GM23338 (cell line): ENCODE data around the gene CD4.

Experiments used
- CREB1 ChIP-seq: fragments of 250-450 bp; sonication (Bioruptor Pico); IDR thresholded peaks from 2 replicates; pipeline ENCODE4 v1.5.0; 2020; ENCODE audit warnings: low read depth, mild to moderate bottlenecking, moderate library complexity
- EZH2 ChIP-seq: fragments of 200-600 bp; sonication (generic); IDR thresholded peaks from one replicate; pipeline ENCODE4 v1.8.0; 2017; ENCODE audit warnings: antibody characterized with exemption, mild to moderate bottlenecking, low read depth; ENCODE audit not compliant: unreplicated experiment
- EZH2phosphoT487 ChIP-seq: fragments of 200-600 bp; sonication (generic); IDR thresholded peaks from one replicate; pipeline ENCODE4 v1.8.1; 2018; ENCODE audit warnings: antibody characterized with exemption; ENCODE audit not compliant: unreplicated experiment
- JUNB ChIP-seq: IDR thresholded peaks from one replicate; pipeline ENCODE4 v1.6.1; 2016; ENCODE audit warnings: antibody characterized with exemption; ENCODE audit not compliant: unreplicated experiment
- NANOG ChIP-seq: IDR thresholded peaks from 2 replicates; pipeline ENCODE4 v1.6.1; 2016; ENCODE audit warnings: antibody characterized with exemption, borderline replicate concordance
- POLR2AphosphoS5 ChIP-seq: IDR thresholded peaks from 2 replicates; pipeline ENCODE4 v1.6.1; 2016; ENCODE audit warnings: antibody characterized with exemption, low read depth
- STAT1 ChIP-seq: IDR thresholded peaks from one replicate; pipeline ENCODE4 v1.6.1; 2016; ENCODE audit warnings: antibody characterized with exemption; ENCODE audit not compliant: unreplicated experiment
- ZNF114 ChIP-seq: fragments of 250-450 bp; sonication (Bioruptor Pico); IDR thresholded peaks from 2 replicates; pipeline ENCODE4 v1.5.0; 2020; ENCODE audit warnings: mild to moderate bottlenecking, moderate library complexity
- ZNF331 ChIP-seq: fragments of 250-450 bp; sonication (Bioruptor Pico); IDR thresholded peaks from 2 replicates; pipeline ENCODE4 v1.5.0; 2020; ENCODE audit warnings: low read depth, mild to moderate bottlenecking, moderate library complexity
- TF ChIP-seq, protein P1 (sequence below), 2 experiments: fragments of 200-600 bp in 1 of 2; sonication (generic) in 1 of 2; conservative IDR thresholded peaks; 2 replicates each; pipeline versions ENCODE4 v1.5.1 to v1.6.1; 2016 to 2017; ENCODE audit warnings: antibody characterized with exemption in 2 of 2, low read depth in 2 of 2, mild to moderate bottlenecking in 2 of 2, moderate library complexity in 1 of 2
- TF ChIP-seq, protein P2 (sequence below): IDR thresholded peaks from 2 replicates; pipeline ENCODE4 v1.6.1; 2016; ENCODE audit warnings: antibody characterized with exemption
- TF ChIP-seq, protein P3 (sequence below): IDR thresholded peaks from one replicate; pipeline ENCODE4 v1.6.1; 2018; ENCODE audit warnings: antibody characterized with exemption; ENCODE audit not compliant: unreplicated experiment

DNA sequence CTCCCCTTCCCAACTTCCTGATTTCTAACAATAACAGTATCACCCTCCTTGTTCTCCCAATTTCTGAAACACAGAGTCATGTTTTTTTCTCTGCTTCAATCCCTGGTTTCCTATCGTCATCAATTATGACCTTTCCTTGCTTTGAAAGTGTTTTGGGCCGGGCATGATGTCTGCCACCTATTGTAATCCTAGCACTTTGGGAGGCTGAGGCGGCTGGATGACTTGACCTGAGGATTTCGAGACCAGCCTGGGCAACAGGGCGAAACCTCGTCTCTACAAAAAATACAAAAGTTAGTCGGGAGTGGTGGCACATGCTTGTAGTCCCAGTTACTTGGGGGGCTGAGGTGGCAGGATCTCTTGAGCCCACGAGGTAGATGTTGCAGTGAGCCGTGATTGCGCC is 19.7 kb downstream of the CD4 start:
- TF ChIP-seq, protein P1, sequence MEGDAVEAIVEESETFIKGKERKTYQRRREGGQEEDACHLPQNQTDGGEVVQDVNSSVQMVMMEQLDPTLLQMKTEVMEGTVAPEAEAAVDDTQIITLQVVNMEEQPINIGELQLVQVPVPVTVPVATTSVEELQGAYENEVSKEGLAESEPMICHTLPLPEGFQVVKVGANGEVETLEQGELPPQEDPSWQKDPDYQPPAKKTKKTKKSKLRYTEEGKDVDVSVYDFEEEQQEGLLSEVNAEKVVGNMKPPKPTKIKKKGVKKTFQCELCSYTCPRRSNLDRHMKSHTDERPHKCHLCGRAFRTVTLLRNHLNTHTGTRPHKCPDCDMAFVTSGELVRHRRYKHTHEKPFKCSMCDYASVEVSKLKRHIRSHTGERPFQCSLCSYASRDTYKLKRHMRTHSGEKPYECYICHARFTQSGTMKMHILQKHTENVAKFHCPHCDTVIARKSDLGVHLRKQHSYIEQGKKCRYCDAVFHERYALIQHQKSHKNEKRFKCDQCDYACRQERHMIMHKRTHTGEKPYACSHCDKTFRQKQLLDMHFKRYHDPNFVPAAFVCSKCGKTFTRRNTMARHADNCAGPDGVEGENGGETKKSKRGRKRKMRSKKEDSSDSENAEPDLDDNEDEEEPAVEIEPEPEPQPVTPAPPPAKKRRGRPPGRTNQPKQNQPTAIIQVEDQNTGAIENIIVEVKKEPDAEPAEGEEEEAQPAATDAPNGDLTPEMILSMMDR (conservative IDR thresholded peaks at IDR 0.05; ENCODE audit: low read depth in 2 of 2), result no peak
- no peak for TF ChIP-seq POLR2AphosphoS5
- TF ChIP-seq, protein P2, sequence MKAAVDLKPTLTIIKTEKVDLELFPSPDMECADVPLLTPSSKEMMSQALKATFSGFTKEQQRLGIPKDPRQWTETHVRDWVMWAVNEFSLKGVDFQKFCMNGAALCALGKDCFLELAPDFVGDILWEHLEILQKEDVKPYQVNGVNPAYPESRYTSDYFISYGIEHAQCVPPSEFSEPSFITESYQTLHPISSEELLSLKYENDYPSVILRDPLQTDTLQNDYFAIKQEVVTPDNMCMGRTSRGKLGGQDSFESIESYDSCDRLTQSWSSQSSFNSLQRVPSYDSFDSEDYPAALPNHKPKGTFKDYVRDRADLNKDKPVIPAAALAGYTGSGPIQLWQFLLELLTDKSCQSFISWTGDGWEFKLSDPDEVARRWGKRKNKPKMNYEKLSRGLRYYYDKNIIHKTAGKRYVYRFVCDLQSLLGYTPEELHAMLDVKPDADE, result no peak
- TF ChIP-seq EZH2, result no peak
- TF ChIP-seq CREB1 (CRISPR knock-in tag), result no peak
- TF ChIP-seq JUNB, result no peak
- TF ChIP-seq, protein P3, sequence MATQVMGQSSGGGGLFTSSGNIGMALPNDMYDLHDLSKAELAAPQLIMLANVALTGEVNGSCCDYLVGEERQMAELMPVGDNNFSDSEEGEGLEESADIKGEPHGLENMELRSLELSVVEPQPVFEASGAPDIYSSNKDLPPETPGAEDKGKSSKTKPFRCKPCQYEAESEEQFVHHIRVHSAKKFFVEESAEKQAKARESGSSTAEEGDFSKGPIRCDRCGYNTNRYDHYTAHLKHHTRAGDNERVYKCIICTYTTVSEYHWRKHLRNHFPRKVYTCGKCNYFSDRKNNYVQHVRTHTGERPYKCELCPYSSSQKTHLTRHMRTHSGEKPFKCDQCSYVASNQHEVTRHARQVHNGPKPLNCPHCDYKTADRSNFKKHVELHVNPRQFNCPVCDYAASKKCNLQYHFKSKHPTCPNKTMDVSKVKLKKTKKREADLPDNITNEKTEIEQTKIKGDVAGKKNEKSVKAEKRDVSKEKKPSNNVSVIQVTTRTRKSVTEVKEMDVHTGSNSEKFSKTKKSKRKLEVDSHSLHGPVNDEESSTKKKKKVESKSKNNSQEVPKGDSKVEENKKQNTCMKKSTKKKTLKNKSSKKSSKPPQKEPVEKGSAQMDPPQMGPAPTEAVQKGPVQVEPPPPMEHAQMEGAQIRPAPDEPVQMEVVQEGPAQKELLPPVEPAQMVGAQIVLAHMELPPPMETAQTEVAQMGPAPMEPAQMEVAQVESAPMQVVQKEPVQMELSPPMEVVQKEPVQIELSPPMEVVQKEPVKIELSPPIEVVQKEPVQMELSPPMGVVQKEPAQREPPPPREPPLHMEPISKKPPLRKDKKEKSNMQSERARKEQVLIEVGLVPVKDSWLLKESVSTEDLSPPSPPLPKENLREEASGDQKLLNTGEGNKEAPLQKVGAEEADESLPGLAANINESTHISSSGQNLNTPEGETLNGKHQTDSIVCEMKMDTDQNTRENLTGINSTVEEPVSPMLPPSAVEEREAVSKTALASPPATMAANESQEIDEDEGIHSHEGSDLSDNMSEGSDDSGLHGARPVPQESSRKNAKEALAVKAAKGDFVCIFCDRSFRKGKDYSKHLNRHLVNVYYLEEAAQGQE, result no peak
- TF ChIP-seq STAT1, result no peak
- no peak for TF ChIP-seq ZNF331 (CRISPR knock-in tag)
- TF ChIP-seq EZH2phosphoT487, result no peak
- no peak for TF ChIP-seq ZNF114 (CRISPR knock-in tag)
- no peak for TF ChIP-seq NANOG
